ENCODE results near the gene UBE2D2.
"Not testable (repeated sequence)": the region's sequence is repeated elsewhere in the genome, so short reads cannot be mapped to it uniquely, and the experiment has no call there.

UBE2D2 gene

GRCh38 chr5:139600336-139600949 lies 39.3 kb downstream of the UBE2D2 start:
- Histone ChIP-seq H3K4me1 (ENCODE audit: control insufficient read depth, insufficient read depth, low read length) (peaks cover 5% of the 10 kb centered on the region), H3K27ac (ENCODE audit: low read depth, low read length) (no peak overlapping the region), H3K27me3 (ENCODE audit: control insufficient read depth, insufficient read depth, low read length) (no peaks in the 10 kb centered on the region), H3K4me3 (ENCODE audit: low read length) (no peak overlapping the region), H3K9ac (ENCODE audit: low read length) (no peak overlapping the region), H3K36me3 (ENCODE audit: control insufficient read depth, insufficient read depth, low read length) (peaks cover 7% of the 10 kb centered on the region)

- Histone ChIP-seq H3K27me3 (ENCODE audit: control insufficient read depth, insufficient read depth, low read length) (no peaks in the 10 kb centered on the region), H3K36me3 (ENCODE audit: control insufficient read depth, insufficient read depth, low read length) (peaks cover 7% of the 10 kb centered on the region), H3K9ac (ENCODE audit: low read length) (no peak overlapping the region), H3K4me1 (ENCODE audit: control insufficient read depth, insufficient read depth, low read length) (peaks cover 5% of the 10 kb centered on the region), H3K27ac (ENCODE audit: low read depth, low read length) (no peak overlapping the region), H3K4me3 (ENCODE audit: low read length) (no peak overlapping the region)
These were observed 40.3 kb downstream of the UBE2D2 start for GRCh38 chr5:139601429-139601828.

- not testable (repeated sequence) for H3K27me3 ChIP-seq (ENCODE audit: control insufficient read depth, insufficient read depth, low read length); H3K27ac ChIP-seq (ENCODE audit: low read depth, low read length); H3K4me3 ChIP-seq (ENCODE audit: low read length); H3K4me1 ChIP-seq (ENCODE audit: control insufficient read depth, insufficient read depth, low read length); H3K36me3 ChIP-seq (ENCODE audit: control insufficient read depth, insufficient read depth, low read length); H3K9ac ChIP-seq (ENCODE audit: low read length)
These were observed 40.8 kb downstream of the UBE2D2 start for GRCh38 chr5:139601948-139602347.

GRCh38 chr5:139605887-139606286 lies 44.7 kb downstream of the UBE2D2 start:
- Histone ChIP-seq H3K9ac (ENCODE audit: low read length) (no peak overlapping the region), H3K36me3 (ENCODE audit: control insufficient read depth, insufficient read depth, low read length) (peaks cover 7% of the 10 kb centered on the region), H3K4me1 (ENCODE audit: control insufficient read depth, insufficient read depth, low read length) (no peaks in the 10 kb centered on the region), H3K4me3 (ENCODE audit: low read length) (no peak overlapping the region), H3K27me3 (ENCODE audit: control insufficient read depth, insufficient read depth, low read length) (no peaks in the 10 kb centered on the region), H3K27ac (ENCODE audit: low read depth, low read length) (no peak overlapping the region)

- H3K27me3 ChIP-seq (ENCODE audit: control insufficient read depth, insufficient read depth, low read length): no peaks in the 10 kb centered on the region
- no peaks in the 10 kb centered on the region for H3K36me3 ChIP-seq (ENCODE audit: control insufficient read depth, insufficient read depth, low read length)
- H3K4me1 ChIP-seq (ENCODE audit: control insufficient read depth, insufficient read depth, low read length): no peaks in the 10 kb centered on the region
- H3K9ac ChIP-seq (ENCODE audit: low read length): no peak overlapping the region
- H3K4me3 ChIP-seq (ENCODE audit: low read length): no peak overlapping the region
- H3K27ac ChIP-seq (ENCODE audit: low read depth, low read length): no peak overlapping the region
These were observed 50.8 kb downstream of the UBE2D2 start for GRCh38 chr5:139611703-139612584.

- H3K36me3 ChIP-seq (ENCODE audit: control insufficient read depth, insufficient read depth, low read length): peaks cover 11% of the 10 kb centered on the region
- H3K4me1 ChIP-seq (ENCODE audit: control insufficient read depth, insufficient read depth, low read length): no peaks in the 10 kb centered on the region
- no peak overlapping the region for H3K27ac ChIP-seq (ENCODE audit: low read depth, low read length)
These were observed 58.7 kb downstream of the UBE2D2 start for GRCh38 chr5:139619861-139620260.

GRCh38 chr5:139625398-139625797 lies 64.3 kb downstream of the UBE2D2 start:
- H3K27me3 ChIP-seq (ENCODE audit: control insufficient read depth, insufficient read depth, low read length); H3K4me1 ChIP-seq (ENCODE audit: control insufficient read depth, insufficient read depth, low read length); H3K4me3 ChIP-seq (ENCODE audit: low read length); H3K36me3 ChIP-seq (ENCODE audit: control insufficient read depth, insufficient read depth, low read length); H3K9ac ChIP-seq (ENCODE audit: low read length); H3K27ac ChIP-seq (ENCODE audit: low read depth, low read length): not testable (repeated sequence)

More at GRCh38 chr5:139619861-139620260, 58.7 kb downstream of the UBE2D2 start:
- no peak overlapping the region for H3K9ac ChIP-seq (ENCODE audit: low read length)
- H3K27me3 ChIP-seq (ENCODE audit: control insufficient read depth, insufficient read depth, low read length): no peaks in the 10 kb centered on the region
- H3K4me3 ChIP-seq (ENCODE audit: low read length): no peak overlapping the region

GRCh38 chr5:139630855-139631254 lies 69.7 kb downstream of the UBE2D2 start:
- H3K27ac ChIP-seq (ENCODE audit: low read depth, low read length): no peak overlapping the region
- H3K27me3 ChIP-seq (ENCODE audit: control insufficient read depth, insufficient read depth, low read length): no peaks in the 10 kb centered on the region
- no peak overlapping the region for H3K9ac ChIP-seq (ENCODE audit: low read length)
- H3K36me3 ChIP-seq (ENCODE audit: control insufficient read depth, insufficient read depth, low read length): no peaks in the 10 kb centered on the region
- H3K4me3 ChIP-seq (ENCODE audit: low read length): no peak overlapping the region
- H3K4me1 ChIP-seq (ENCODE audit: control insufficient read depth, insufficient read depth, low read length): no peaks in the 10 kb centered on the region

- Histone ChIP-seq H3K4me1 (ENCODE audit: control insufficient read depth, insufficient read depth, low read length) (no peaks in the 10 kb centered on the region), H3K27ac (ENCODE audit: low read depth, low read length) (no peak overlapping the region), H3K4me3 (ENCODE audit: low read length) (no peak overlapping the region), H3K9ac (ENCODE audit: low read length) (no peak overlapping the region), H3K27me3 (ENCODE audit: control insufficient read depth, insufficient read depth, low read length) (no peaks in the 10 kb centered on the region), H3K36me3 (ENCODE audit: control insufficient read depth, insufficient read depth, low read length) (no peaks in the 10 kb centered on the region)
These were observed 70.5 kb downstream of the UBE2D2 start for GRCh38 chr5:139631520-139632165.

- Histone ChIP-seq H3K27me3 (ENCODE audit: control insufficient read depth, insufficient read depth, low read length) (no peaks in the 10 kb centered on the region), H3K36me3 (ENCODE audit: control insufficient read depth, insufficient read depth, low read length) (no peaks in the 10 kb centered on the region), H3K4me1 (ENCODE audit: control insufficient read depth, insufficient read depth, low read length) (peaks cover 10% of the 10 kb centered on the region), H3K27ac (ENCODE audit: low read depth, low read length) (no peak overlapping the region), H3K4me3 (ENCODE audit: low read length) (no peak overlapping the region), H3K9ac (ENCODE audit: low read length) (no peak overlapping the region)
These were observed 72.3 kb downstream of the UBE2D2 start for GRCh38 chr5:139633295-139634027.

GRCh38 chr5:139634028-139634325 lies 72.8 kb downstream of the UBE2D2 start:
- H3K4me1 ChIP-seq (ENCODE audit: control insufficient read depth, insufficient read depth, low read length): peaks cover 13% of the 10 kb centered on the region
- H3K27me3 ChIP-seq (ENCODE audit: control insufficient read depth, insufficient read depth, low read length): no peaks in the 10 kb centered on the region
- no peak overlapping the region for H3K27ac ChIP-seq (ENCODE audit: low read depth, low read length)
- H3K9ac ChIP-seq (ENCODE audit: low read length): no peak overlapping the region
- H3K36me3 ChIP-seq (ENCODE audit: control insufficient read depth, insufficient read depth, low read length): no peaks in the 10 kb centered on the region
- H3K4me3 ChIP-seq (ENCODE audit: low read length): no peak overlapping the region

- Histone ChIP-seq H3K4me3 (ENCODE audit: low read length) (no peak overlapping the region), H3K4me1 (ENCODE audit: control insufficient read depth, insufficient read depth, low read length) (peaks cover 13% of the 10 kb centered on the region), H3K27ac (ENCODE audit: low read depth, low read length) (no peak overlapping the region), H3K36me3 (ENCODE audit: control insufficient read depth, insufficient read depth, low read length) (no peaks in the 10 kb centered on the region), H3K27me3 (ENCODE audit: control insufficient read depth, insufficient read depth, low read length) (no peaks in the 10 kb centered on the region), H3K9ac (ENCODE audit: low read length) (no peak overlapping the region)
These were observed 73.4 kb downstream of the UBE2D2 start for GRCh38 chr5:139634541-139634940.

All from rectal smooth muscle tissue (tissue), 1 donor.